Left ventricle myocardium inferior (tissue), 1 donor: ENCODE data around the gene CEP55. TPM values are rescaled to one million over a fixed set of nuclear protein-coding genes. Genes with fewer than 3 reads are reported as not detected.

Experiments
- DNase-seq: peaks from one replicate; pipeline ENCODE4 v3.0.0-alpha.2; 2020
- H3K27ac ChIP-seq: fragments of 200-600 bp; replicated peaks from 2 replicates; pipeline ENCODE4 v1.8.0; 2021
- H3K27me3 ChIP-seq: fragments of 200-600 bp; 2 replicates; pipeline ENCODE4 v1.8.0; 2021; ENCODE audit warnings: low read depth
- H3K36me3 ChIP-seq: fragments of 200-600 bp; 2 replicates; pipeline ENCODE4 v1.8.0; 2021
- H3K4me1 ChIP-seq: fragments of 200-600 bp; 2 replicates; pipeline ENCODE4 v1.8.0; 2021
- H3K4me3 ChIP-seq: fragments of 200-600 bp; 2 replicates; pipeline ENCODE4 v1.8.0; 2021; ENCODE audit warnings: mild to moderate bottlenecking, moderate library complexity
- H3K9me3 ChIP-seq: fragments of 200-600 bp; replicated peaks from 2 replicates; pipeline ENCODE4 v1.8.0; 2021
- intact Hi-C: fragments of 100-400 bp; cut with micrococcal nuclease; formaldehyde crosslinking; loops from one replicate; pipeline ENCODE4 v1.11.0; 2022
- long read RNA-seq: library from polyadenylated mRNA; unstranded; transcript quantifications from one replicate; pipeline ENCODE4 v2.0.0, GENCODE V29; 2021
- total RNA-seq: library from RNA; stranded (reverse); fragmentation: NEBNext Ultra II Directional; extraction: Animal tissue kit (Norgen Biotek cat#: 25700); gene quantifications from one replicate; pipeline ENCODE4 v1.2.1, GENCODE V29; 2021
- TF ChIP-seq, protein P1 (sequence below): fragments of 200-600 bp; IDR thresholded peaks from 2 replicates; pipeline ENCODE4 v1.8.0; 2021; ENCODE audit warnings: antibody characterized with exemption, mild to moderate bottlenecking, borderline replicate concordance
- donor health status: DM: no; HTN: yes; CAD: no; lungs with severe emphysema.

CEP55 gene
- total RNA-seq = 0.66 TPM
- long read RNA-seq = 0 reads

DNA sequence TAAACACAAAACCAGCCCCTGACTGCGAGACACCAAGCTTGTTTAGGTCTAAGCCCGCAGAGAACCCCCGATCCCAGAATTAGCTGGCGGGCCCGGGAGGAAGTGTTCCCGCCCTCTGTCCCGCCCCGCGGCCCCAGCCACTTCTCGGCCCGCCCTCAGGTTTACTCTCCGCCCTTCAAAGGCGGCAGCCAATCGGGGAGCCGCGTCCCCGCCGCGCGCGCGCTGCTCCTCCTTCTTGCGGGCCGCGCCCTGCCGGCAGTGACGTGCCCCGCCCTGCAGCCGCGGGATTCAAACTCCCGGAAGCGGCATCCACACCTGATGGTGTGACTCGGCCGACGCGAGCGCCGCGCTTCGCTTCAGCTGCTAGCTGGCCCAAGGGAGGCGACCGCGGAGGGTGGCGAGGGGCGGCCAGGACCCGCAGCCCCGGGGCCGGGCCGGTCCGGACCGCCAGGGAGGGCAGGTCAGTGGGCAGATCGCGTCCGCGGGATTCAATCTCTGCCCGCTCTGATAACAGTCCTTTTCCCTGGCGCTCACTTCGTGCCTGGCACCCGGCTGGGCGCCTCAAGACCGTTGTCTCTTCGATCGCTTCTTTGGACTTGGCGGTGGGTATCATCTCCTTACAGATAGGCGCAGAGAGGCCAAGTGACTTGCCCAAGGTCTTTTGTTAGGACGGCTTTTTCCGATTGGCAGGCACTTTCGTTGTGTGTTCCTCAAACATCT, at the start of gene CEP55:
CEP55 (plus strand) TSS at position 291 of the 720 bp plus-strand sequence. CDS start 3,440 bp downstream, outside the sequence.
- no peaks in the 10 kb centered on the region for H3K9me3 ChIP-seq
- peak within 1 kb of the TSS; percentile 68 for H3K27ac ChIP-seq
- H3K27me3 ChIP-seq = no peaks in the 10 kb centered on the region
- H3K4me1 ChIP-seq = peaks cover 11% of the 10 kb centered on the region
- H3K4me3 ChIP-seq = peak within 1 kb of the TSS; percentile 82
- H3K36me3 ChIP-seq = no peaks in the 10 kb centered on the region
- peak; percentile 95 for DNase-seq
- intact Hi-C loops = no loop called here
- TF ChIP-seq, protein P1, sequence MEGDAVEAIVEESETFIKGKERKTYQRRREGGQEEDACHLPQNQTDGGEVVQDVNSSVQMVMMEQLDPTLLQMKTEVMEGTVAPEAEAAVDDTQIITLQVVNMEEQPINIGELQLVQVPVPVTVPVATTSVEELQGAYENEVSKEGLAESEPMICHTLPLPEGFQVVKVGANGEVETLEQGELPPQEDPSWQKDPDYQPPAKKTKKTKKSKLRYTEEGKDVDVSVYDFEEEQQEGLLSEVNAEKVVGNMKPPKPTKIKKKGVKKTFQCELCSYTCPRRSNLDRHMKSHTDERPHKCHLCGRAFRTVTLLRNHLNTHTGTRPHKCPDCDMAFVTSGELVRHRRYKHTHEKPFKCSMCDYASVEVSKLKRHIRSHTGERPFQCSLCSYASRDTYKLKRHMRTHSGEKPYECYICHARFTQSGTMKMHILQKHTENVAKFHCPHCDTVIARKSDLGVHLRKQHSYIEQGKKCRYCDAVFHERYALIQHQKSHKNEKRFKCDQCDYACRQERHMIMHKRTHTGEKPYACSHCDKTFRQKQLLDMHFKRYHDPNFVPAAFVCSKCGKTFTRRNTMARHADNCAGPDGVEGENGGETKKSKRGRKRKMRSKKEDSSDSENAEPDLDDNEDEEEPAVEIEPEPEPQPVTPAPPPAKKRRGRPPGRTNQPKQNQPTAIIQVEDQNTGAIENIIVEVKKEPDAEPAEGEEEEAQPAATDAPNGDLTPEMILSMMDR = peak; percentile 11

DNA sequence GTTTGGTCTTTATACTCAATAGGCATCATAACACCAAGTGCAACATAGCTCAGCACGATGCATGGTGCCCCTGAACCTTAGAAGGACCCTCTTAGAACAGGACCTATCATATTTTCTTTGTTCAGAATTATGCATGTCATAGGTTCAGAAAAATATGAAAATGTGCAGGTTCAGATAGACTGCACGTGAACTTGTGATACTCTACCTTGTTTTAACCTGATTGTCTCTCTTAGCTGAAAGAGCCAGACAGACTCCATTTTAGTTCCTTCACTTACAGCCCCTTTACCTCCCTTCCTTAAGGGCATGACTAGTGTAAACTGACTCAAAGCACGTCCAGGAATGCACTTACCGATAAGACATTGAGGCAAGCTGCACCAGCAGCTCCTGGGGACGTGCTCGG, 49.4 kb upstream of the CEP55 start:
- H3K36me3 ChIP-seq = peaks cover 17% of the 10 kb centered on the region
- H3K27ac ChIP-seq = no peak overlapping the region
- TF ChIP-seq, protein P1 = no peak
- no peak for DNase-seq
- no peaks in the 10 kb centered on the region for H3K9me3 ChIP-seq
- intact Hi-C loops = no loop called here
- H3K27me3 ChIP-seq = no peaks in the 10 kb centered on the region
- H3K4me3 ChIP-seq = no peak overlapping the region
- H3K4me1 ChIP-seq = peaks cover 36% of the 10 kb centered on the region

DNA sequence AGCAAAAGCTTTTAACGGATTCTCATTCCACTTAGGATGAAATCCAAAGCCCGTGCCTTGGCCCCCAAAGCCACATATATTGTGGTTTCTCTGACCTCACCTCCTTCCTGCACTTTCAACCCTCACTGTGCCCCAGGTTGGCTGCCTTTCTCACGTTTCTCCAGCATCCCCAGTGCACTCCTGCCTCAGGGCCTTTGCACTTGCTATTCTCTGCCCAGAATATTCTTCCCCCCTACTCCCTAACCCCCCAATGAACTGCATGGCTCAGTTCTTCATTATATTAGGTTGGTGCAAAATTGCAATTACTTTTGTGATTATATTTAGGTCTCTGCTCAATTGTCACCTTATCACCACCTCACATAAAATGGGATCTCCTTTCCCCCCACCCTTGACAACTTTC, 48.4 kb upstream of the CEP55 start:
- H3K4me1 ChIP-seq = peaks cover 28% of the 10 kb centered on the region
- no peak overlapping the region for H3K27ac ChIP-seq
- TF ChIP-seq, protein P1 = no peak
- no peaks in the 10 kb centered on the region for H3K9me3 ChIP-seq
- DNase-seq = no peak
- no peaks in the 10 kb centered on the region for H3K27me3 ChIP-seq
- intact Hi-C loops = no loop called here
- no peak overlapping the region for H3K4me3 ChIP-seq
- H3K36me3 ChIP-seq = peaks cover 17% of the 10 kb centered on the region

DNA sequence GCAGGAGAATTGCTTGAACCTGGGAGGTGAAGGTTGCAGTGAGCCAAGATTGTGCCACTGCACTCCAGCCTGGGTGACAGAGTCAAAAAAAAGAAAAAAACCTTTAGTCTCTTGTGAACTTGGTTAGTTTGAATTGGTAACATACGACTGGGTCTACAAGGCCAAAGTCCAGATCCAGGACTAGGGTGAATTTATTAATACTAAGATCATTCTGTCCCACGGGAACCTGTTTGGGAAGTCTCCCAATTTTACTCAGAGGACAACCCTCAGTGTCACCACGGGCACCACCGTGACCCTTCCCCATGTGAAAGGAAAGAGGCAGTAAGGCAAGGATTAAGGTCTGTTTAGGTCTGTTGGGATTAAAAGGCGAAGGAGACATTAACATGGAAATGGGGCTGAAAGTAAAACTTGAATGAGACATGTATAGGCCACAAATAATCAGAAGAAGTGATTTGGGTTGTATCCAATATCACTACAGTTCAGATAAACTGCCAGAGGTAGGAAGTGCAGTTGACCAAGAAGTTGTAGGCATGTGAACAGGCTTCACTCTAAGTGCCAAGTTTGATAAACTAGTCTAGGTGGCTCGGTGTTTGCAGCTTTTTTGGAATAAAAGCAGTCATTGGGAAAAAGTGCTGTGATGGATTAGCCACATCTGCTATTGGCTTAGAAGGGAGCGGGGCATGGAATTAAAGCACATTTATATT, 45.0 kb upstream of the CEP55 start:
- Histone ChIP-seq H3K4me1 (peaks cover 10% of the 10 kb centered on the region), H3K27me3 (no peaks in the 10 kb centered on the region), H3K4me3 (no peak overlapping the region), H3K9me3 (no peaks in the 10 kb centered on the region), H3K27ac (no peak overlapping the region), H3K36me3 (peaks cover 19% of the 10 kb centered on the region)
- DNase-seq = no peak
- TF ChIP-seq, protein P1 = no peak
- intact Hi-C loops = no loop called here

DNA sequence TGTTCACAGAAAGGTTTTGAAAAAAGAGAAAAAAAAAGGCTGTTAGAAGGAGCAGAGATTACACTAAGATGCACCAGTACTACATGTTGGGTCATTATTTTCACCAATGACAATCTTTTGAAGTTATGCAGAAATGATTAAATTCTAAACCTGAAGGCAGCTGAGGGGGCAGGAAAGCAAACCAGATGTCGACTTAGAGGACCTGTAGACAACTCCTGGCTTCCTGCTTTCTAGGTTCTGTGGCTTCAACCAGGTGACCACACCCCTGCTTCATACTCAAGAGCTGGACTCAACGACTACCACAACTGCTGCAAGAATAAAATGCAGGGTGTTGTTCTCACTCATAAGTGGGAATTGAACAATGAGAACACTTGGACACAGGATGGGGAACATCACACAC, 44.3 kb upstream of the CEP55 start:
- intact Hi-C loops = no loop called here
- Histone ChIP-seq H3K9me3 (no peaks in the 10 kb centered on the region), H3K4me3 (no peak overlapping the region), H3K27ac (no peak overlapping the region), H3K36me3 (peaks cover 19% of the 10 kb centered on the region), H3K4me1 (peaks cover 10% of the 10 kb centered on the region), H3K27me3 (no peaks in the 10 kb centered on the region)
- TF ChIP-seq, protein P1 = no peak
- no peak for DNase-seq
